Activated T-cell treated with anti-CD3 and anti-CD28 coated beads, Interleukin-2, amount 50 U/mL, for 4 hours (primary cell): ENCODE measurements around the gene PDE11A. TPM values are rescaled to one million over a fixed set of nuclear protein-coding genes. Genes with fewer than 3 reads are reported as not detected.

Source experiments
- ATAC-seq, 2 donors: fragments of 200-7000 bp; cut with Tn5 transposase; one replicate each; pipeline ENCODE4 v1.10.0; 2021
- DNase-seq: peaks from one replicate; pipeline ENCODE4 v3.0.0-alpha.2; 2020
- H3K27me3 Mint-ChIP-seq: one replicate; pipeline ENCODE4 v1.8.0; 2021; ENCODE audit warnings: low read depth, mixed read lengths
- H3K36me3 Mint-ChIP-seq: one replicate; pipeline ENCODE4 v1.8.0; 2022; ENCODE audit warnings: mixed read lengths; ENCODE audit not compliant: insufficient read depth
- H3K4me1 Mint-ChIP-seq: one replicate; pipeline ENCODE4 v1.8.0; 2021; ENCODE audit warnings: low read depth, mixed read lengths
- H3K4me3 Mint-ChIP-seq: one replicate; pipeline ENCODE4 v1.8.0; 2021; ENCODE audit warnings: mild to moderate bottlenecking, moderate library complexity, mixed read lengths
- H3K9me3 Mint-ChIP-seq: one replicate; pipeline ENCODE4 v1.8.0; 2021; ENCODE audit warnings: mixed read lengths
- total RNA-seq, 3 donors: library from RNA; stranded (reverse); gene quantifications; one replicate each; pipeline ENCODE4 v1.2.1, GENCODE V29; 2021

Gene PDE11A
- total RNA-seq, 3 donors from 2014 or later: not detected

- Mint-ChIP-seq H3K36me3 (no peaks in the 10 kb centered on the region), H3K4me3 (no peak overlapping the region), H3K9me3 (no peaks in the 10 kb centered on the region), H3K4me1 (no peaks in the 10 kb centered on the region), H3K27me3 (peaks cover 8% of the 10 kb centered on the region)
- DNase-seq: no peak
- ATAC-seq: no peak
These were observed 189.4 kb downstream of the PDE11A start for GRCh38 chr2:177883177-177883576.

DNA sequence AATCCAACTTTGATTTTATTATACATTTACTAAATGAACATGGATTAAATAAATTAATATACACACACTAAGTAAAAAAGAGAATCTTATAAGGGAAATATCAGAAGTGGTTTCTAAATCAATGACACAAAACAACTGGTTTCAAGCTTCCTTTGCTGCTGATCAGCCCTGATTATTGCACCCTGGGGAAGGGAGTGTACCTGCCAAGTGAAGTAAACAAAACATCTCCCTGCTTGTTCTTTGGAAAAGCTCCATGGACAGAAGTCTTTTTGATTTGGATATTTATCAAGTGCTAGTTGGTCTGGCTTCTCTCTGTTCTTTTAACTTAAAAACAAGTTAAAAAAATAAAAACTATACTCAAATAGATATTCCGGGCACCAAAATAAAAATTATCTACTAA is 190.1 kb downstream of the PDE11A start:
- Mint-ChIP-seq H3K4me3 (no peak overlapping the region), H3K27me3 (peaks cover 8% of the 10 kb centered on the region), H3K4me1 (no peaks in the 10 kb centered on the region), H3K9me3 (no peaks in the 10 kb centered on the region), H3K36me3 (no peaks in the 10 kb centered on the region)
- ATAC-seq (no peak), DNase-seq (no peak)

DNA sequence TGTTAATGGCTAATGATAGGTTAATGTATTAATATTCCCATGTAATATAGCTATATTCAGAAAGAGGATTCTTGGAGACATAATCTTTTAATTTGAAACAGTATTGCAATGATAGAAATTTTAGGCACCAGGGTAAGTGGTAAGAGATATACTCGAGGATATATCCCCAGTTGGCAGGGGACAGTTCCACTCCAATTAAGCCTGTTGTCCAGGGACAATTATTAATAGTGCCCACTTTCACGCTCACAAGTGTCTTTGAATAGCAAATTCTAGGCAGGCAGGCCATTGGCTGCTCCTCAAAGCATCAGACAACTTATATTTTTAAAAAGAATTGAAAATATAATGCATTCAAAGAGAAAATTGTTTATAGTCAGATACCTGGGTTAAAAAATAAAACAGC is 190.7 kb downstream of the PDE11A start:
- peaks cover 8% of the 10 kb centered on the region for H3K27me3 Mint-ChIP-seq
- DNase-seq (no peak), ATAC-seq (no peak)
- no peak overlapping the region for H3K4me3 Mint-ChIP-seq
- H3K36me3 Mint-ChIP-seq: no peaks in the 10 kb centered on the region
- H3K9me3 Mint-ChIP-seq: no peaks in the 10 kb centered on the region
- H3K4me1 Mint-ChIP-seq: no peaks in the 10 kb centered on the region

GRCh38 chr2:177881008-177881747 is 191.4 kb downstream of the PDE11A start:
- no peaks in the 10 kb centered on the region for H3K4me1 Mint-ChIP-seq

GRCh38 chr2:177880285-177880684 is 192.3 kb downstream of the PDE11A start:
- no peaks in the 10 kb centered on the region for H3K9me3 Mint-ChIP-seq
- DNase-seq (no peak), ATAC-seq (no peak)
- no peaks in the 10 kb centered on the region for H3K36me3 Mint-ChIP-seq
- peaks cover 9% of the 10 kb centered on the region for H3K27me3 Mint-ChIP-seq
- no peaks in the 10 kb centered on the region for H3K4me1 Mint-ChIP-seq
- H3K4me3 Mint-ChIP-seq: no peak overlapping the region

More at GRCh38 chr2:177881008-177881747, 191.4 kb downstream of the PDE11A start:
- H3K4me3 Mint-ChIP-seq: no peak overlapping the region
- H3K9me3 Mint-ChIP-seq: no peaks in the 10 kb centered on the region
- ATAC-seq (no peak), DNase-seq (no peak)
- no peaks in the 10 kb centered on the region for H3K36me3 Mint-ChIP-seq
- H3K27me3 Mint-ChIP-seq: peaks cover 9% of the 10 kb centered on the region

GRCh38 chr2:177876950-177877349 is 195.6 kb downstream of the PDE11A start:
- ATAC-seq (no peak), DNase-seq (no peak)
- Mint-ChIP-seq H3K4me3 (no peak overlapping the region), H3K27me3 (peaks cover 7% of the 10 kb centered on the region), H3K4me1 (no peaks in the 10 kb centered on the region), H3K36me3 (no peaks in the 10 kb centered on the region), H3K9me3 (no peaks in the 10 kb centered on the region)

DNA sequence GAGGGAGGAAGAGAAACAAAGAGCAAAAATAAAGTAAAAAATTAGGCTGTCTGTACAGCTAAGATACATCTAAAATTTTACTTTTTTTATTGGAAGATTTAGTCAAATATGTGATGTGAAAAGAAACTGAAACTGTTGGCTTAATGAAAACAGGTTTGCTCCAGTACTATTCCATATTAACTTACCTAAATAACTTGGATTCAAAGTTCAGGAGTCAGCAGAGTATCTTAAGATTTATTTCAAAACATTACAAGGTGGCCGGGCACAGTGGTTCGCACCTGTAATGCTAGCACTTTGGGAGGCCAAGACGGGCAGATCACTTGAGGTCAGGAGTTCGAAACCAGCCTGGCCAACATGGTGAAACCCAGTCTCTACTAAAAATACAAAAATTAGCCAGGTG is 197.9 kb downstream of the PDE11A start:
- H3K9me3 Mint-ChIP-seq: no peaks in the 10 kb centered on the region
- H3K36me3 Mint-ChIP-seq: no peaks in the 10 kb centered on the region
- ATAC-seq (no peak), DNase-seq (no peak)
- no peaks in the 10 kb centered on the region for H3K4me1 Mint-ChIP-seq
- H3K4me3 Mint-ChIP-seq: no peak overlapping the region
- peaks cover 4% of the 10 kb centered on the region for H3K27me3 Mint-ChIP-seq

DNA sequence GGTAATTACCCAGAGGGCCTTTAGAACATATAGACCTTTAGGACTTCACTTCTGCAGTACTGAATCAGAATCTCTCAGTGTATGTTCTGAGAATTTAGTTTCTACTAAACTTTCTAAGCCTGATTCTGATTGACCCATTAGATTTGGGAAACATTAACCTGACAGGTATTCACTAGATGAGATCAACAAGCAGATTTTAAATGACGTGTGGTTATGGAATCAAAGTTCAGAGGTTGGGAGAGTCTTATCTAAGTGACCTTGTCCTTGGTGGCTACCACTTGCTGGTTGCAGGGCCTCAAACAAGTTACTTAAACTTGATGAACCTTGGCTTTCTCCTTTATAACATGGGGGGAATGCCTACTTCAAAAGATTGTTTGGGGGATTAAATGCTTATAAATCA is 198.7 kb downstream of the PDE11A start:
- Mint-ChIP-seq H3K36me3 (no peaks in the 10 kb centered on the region), H3K4me3 (no peak overlapping the region), H3K4me1 (no peaks in the 10 kb centered on the region), H3K9me3 (no peaks in the 10 kb centered on the region), H3K27me3 (peaks cover 4% of the 10 kb centered on the region)
- ATAC-seq: no peak
- no peak for DNase-seq

DNA sequence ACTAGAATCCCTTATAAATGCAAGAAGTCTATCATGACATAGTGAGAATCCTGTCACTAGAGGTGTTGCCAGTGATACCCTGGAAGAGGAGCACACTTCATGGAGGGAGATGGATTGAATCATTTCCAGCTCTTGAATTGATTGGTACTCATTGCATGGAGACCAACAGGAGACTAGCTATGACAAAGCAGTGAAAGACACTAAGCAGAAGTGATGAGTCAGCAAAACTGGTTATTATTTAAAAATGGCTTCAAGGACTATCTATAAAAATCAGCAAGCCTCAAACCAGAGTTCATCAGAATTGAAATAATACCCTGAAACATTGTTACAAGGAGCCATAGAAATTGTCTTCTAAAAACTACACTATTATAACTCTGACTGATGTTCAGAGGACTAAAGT is 200.3 kb downstream of the PDE11A start:
- DNase-seq (no peak), ATAC-seq (no peak)
- H3K4me3 Mint-ChIP-seq: no peak overlapping the region

GRCh38 chr2:177869912-177870311 is 202.7 kb downstream of the PDE11A start:
- Mint-ChIP-seq H3K9me3 (no peaks in the 10 kb centered on the region), H3K4me3 (no peak overlapping the region), H3K36me3 (no peaks in the 10 kb centered on the region), H3K4me1 (no peaks in the 10 kb centered on the region), H3K27me3 (peaks cover 2% of the 10 kb centered on the region)
- ATAC-seq (no peak), DNase-seq (no peak)

More for the DNA sequence above, 200.3 kb downstream of the PDE11A start:
- Mint-ChIP-seq H3K9me3 (no peaks in the 10 kb centered on the region), H3K27me3 (peaks cover 4% of the 10 kb centered on the region), H3K4me1 (no peaks in the 10 kb centered on the region), H3K36me3 (no peaks in the 10 kb centered on the region)

DNA sequence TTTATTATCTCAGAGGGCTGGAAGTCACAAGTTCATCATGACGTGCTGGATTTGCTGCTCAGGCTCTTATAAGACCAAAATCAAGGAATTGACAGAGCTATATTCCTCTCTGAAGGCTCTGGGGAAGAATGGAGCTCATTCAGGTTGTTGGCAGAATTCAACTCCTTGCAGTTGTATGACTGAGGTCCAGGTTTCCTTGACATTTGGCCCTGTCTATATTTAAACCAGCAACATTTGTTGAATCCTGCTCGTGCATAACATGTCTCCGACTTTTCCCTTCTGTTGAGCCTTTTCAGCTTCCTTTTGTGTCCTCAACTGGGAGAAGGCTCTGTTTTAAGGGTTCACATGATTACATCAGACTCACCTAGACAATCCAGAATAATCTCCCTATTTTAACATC is 203.4 kb downstream of the PDE11A start:
- H3K27me3 Mint-ChIP-seq: peaks cover 2% of the 10 kb centered on the region
- H3K36me3 Mint-ChIP-seq: no peaks in the 10 kb centered on the region
- H3K9me3 Mint-ChIP-seq: no peaks in the 10 kb centered on the region
- no peak overlapping the region for H3K4me3 Mint-ChIP-seq
- ATAC-seq (no peak), DNase-seq (no peak)
- H3K4me1 Mint-ChIP-seq: no peaks in the 10 kb centered on the region

DNA sequence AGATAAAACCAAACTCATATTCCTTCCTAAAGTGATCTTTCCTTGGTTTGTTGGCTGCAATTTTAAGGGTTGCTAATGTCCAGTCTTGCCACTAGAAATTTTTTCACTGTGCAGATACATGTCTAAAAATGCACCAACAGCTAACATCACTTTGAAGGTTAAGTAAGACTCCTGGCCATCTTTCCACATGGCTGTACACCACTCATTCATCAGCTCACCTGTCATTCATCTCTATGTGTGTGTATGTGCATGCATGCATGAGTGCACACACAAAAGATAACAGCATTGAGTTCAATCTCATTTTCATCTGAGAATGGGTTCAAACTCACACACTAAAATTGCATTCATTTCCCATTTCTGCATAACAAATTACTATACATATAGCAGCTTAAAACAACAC is 203.8 kb downstream of the PDE11A start:
- ATAC-seq (no peak), DNase-seq (no peak)
- no peaks in the 10 kb centered on the region for H3K4me1 Mint-ChIP-seq
- peaks cover 2% of the 10 kb centered on the region for H3K27me3 Mint-ChIP-seq
- H3K36me3 Mint-ChIP-seq: no peaks in the 10 kb centered on the region
- H3K4me3 Mint-ChIP-seq: no peak overlapping the region
- H3K9me3 Mint-ChIP-seq: no peaks in the 10 kb centered on the region

DNA sequence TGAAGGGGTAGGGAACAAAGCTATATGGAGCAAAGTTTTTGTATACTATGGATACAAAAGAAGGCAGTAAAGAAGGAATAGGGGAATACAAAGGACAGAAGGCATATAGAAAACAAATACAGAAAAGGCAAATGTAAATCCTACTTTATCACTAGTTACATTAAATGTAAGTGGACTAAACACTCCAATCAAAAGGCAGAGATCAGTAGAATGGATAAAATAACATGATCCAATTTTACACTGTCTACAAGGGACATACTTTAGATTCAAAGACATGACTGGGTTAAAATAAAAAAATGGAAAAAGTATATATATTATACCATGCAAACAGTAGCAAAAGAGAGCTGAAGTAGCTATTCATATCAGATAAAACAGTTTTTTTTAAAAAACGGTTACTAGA is 215.0 kb downstream of the PDE11A start:
- peaks cover 7% of the 10 kb centered on the region for H3K27me3 Mint-ChIP-seq
- no peak overlapping the region for H3K4me3 Mint-ChIP-seq
- no peaks in the 10 kb centered on the region for H3K36me3 Mint-ChIP-seq
- DNase-seq (no peak), ATAC-seq (no peak)
- no peaks in the 10 kb centered on the region for H3K4me1 Mint-ChIP-seq
- peaks cover 15% of the 10 kb centered on the region for H3K9me3 Mint-ChIP-seq

- Mint-ChIP-seq H3K4me3 (no peak overlapping the region), H3K27me3 (peaks cover 8% of the 10 kb centered on the region), H3K36me3 (no peaks in the 10 kb centered on the region), H3K4me1 (no peaks in the 10 kb centered on the region), H3K9me3 (peaks cover 9% of the 10 kb centered on the region)
- ATAC-seq (no peak), DNase-seq (no peak)
These were observed 220.2 kb downstream of the PDE11A start for GRCh38 chr2:177852389-177852788.

GRCh38 chr2:177843188-177843587 is 229.4 kb downstream of the PDE11A start:
- Mint-ChIP-seq H3K9me3 (peaks cover 1% of the 10 kb centered on the region), H3K36me3 (no peaks in the 10 kb centered on the region)

More at GRCh38 chr2:177843188-177843587, 229.4 kb downstream of the PDE11A start:
- no peaks in the 10 kb centered on the region for H3K27me3 Mint-ChIP-seq
- DNase-seq (no peak), ATAC-seq (no peak)
- no peaks in the 10 kb centered on the region for H3K4me1 Mint-ChIP-seq
- no peak overlapping the region for H3K4me3 Mint-ChIP-seq
